Measurements from ENCODE around the gene KIAA1217.

Gene KIAA1217

GRCh38 chr10:24352399-24352798, 143.5 kb downstream of the KIAA1217 start:
- no peak for DNase-seq (ENCODE audit: insufficient read length, low spot score)
- no peak for FAIRE-seq
- TF ChIP-seq, protein P1, sequence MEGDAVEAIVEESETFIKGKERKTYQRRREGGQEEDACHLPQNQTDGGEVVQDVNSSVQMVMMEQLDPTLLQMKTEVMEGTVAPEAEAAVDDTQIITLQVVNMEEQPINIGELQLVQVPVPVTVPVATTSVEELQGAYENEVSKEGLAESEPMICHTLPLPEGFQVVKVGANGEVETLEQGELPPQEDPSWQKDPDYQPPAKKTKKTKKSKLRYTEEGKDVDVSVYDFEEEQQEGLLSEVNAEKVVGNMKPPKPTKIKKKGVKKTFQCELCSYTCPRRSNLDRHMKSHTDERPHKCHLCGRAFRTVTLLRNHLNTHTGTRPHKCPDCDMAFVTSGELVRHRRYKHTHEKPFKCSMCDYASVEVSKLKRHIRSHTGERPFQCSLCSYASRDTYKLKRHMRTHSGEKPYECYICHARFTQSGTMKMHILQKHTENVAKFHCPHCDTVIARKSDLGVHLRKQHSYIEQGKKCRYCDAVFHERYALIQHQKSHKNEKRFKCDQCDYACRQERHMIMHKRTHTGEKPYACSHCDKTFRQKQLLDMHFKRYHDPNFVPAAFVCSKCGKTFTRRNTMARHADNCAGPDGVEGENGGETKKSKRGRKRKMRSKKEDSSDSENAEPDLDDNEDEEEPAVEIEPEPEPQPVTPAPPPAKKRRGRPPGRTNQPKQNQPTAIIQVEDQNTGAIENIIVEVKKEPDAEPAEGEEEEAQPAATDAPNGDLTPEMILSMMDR (IDR thresholded peaks at IDR 0.05; ENCODE audit: insufficient read depth, missing control alignments), result no peak

GRCh38 chr10:24353319-24353718, 144.4 kb downstream of the KIAA1217 start:
- TF ChIP-seq, protein P1 (IDR thresholded peaks at IDR 0.05; ENCODE audit: insufficient read depth, missing control alignments), result no peak

DNA sequence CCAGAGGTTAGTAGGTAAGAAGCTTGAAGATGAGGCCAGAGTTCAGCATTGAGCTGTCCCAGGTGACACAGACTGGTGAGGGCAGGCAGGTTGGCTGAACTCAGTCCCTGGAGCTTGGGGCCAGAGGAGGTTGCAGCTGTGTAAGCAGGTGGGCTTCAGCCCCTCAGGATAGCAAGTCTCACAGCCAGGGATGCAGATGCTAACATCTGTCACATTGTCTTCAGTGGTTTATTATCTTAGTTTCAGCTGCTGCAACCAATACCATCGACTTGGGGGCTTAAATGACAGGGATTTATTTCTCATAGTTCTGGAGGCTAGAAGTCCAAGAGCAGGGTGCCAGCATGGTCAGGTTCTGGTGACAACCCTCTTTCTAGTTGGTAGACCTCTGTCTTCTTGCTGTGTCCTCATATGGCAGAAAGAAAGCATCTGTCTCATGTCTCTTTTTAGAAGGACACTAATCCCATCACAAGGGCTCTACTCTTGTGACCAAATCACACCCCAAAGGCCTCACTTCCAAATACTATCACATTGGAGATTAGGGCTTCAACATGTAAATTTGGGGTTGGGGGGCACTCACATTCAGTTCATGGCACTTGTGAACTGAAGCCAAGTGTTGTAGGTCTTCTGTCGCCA, 146.2 kb downstream of the KIAA1217 start:
- TF ChIP-seq, protein P1 (IDR thresholded peaks at IDR 0.05; ENCODE audit: insufficient read depth, missing control alignments), result no peak
- FAIRE-seq, result no peak
- DNase-seq (ENCODE audit: insufficient read length, low spot score), result no peak

More at GRCh38 chr10:24353319-24353718, 144.4 kb downstream of the KIAA1217 start:
- FAIRE-seq, result no peak
- DNase-seq (ENCODE audit: insufficient read length, low spot score), result no peak

DNA sequence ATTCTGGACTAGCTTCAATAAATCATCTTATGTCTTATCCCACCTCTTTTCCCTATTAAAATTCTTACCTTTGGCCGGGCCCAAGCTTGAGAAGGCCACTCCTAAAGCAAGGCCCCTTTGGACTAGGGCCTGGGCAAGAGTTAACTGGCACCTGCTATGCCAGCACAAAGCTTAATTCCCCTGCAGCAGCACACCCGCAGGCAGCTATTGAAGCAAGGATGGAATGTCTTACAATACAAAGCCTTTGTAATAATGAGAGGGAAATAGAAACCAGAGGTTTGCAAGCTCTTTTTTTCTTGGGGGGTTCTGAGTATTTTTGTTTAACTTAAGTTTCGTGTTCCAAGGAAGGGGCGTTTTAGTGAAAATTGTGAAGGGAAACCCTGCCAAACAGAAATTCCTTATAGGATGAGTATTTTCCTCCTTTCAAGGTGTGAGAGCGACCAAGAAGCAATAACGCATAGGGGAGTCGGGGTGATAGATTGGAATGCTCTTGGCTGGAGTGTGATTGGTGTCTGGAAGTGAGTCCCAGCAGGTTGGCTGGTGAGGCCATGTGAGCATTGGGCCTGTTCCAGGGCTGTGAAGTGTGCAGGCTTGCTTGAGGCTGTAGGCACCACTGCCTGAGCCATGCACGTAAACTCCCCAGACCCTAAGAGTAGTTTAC, 148.5 kb downstream of the KIAA1217 start:
- DNase-seq (ENCODE audit: insufficient read length, low spot score) (no peak), FAIRE-seq (no peak)
- TF ChIP-seq, protein P1 (IDR thresholded peaks at IDR 0.05; ENCODE audit: insufficient read depth, missing control alignments), result no peak

GRCh38 chr10:24358022-24358421, 149.1 kb downstream of the KIAA1217 start:
- no peak for FAIRE-seq
- TF ChIP-seq, protein P1 (IDR thresholded peaks at IDR 0.05; ENCODE audit: insufficient read depth, missing control alignments), result no peak
- no peak for DNase-seq (ENCODE audit: insufficient read length, low spot score)

DNA sequence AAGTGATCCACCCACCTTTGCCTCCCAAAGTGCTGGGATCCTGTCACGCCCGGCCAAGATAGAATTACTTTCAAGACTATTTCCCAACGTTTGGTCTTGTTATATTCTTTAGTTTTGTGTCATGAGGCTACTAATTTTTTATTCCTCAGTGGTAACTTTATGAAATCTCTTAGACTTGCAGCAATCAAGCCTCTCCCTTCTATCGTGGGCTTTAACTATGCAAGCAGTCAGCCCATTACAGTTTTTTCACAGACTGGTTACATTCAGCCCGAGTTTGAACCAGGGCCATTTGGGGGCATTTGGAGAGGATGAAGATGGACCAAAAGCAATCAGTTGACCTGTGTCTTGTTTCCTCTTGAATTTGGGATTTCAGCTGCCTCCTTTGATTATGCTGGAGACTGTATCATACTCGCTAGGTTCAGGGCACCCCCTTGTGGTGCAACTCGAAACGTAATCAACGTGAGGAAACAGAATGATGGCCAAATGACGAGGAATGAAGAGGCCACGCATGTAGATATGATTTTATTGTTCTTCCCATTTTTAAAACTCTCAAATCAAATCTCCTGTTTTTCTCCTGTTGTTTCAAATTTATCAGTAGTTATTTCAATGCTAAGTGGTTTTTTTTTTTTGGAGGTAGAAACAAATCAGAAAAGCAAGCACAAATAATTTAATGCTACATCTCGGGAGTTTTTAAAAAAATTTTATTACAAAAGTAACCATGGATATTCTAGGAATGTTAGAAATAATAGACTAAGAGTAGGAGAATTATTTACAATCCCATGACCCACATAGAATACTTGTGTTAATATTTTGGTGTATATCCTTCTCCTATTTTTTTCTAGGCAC, 151.6 kb downstream of the KIAA1217 start:
- FAIRE-seq (no peak), DNase-seq (ENCODE audit: insufficient read length, low spot score) (no peak)

More for the DNA sequence above, 151.6 kb downstream of the KIAA1217 start:
- TF ChIP-seq, protein P1 (IDR thresholded peaks at IDR 0.05; ENCODE audit: insufficient read depth, missing control alignments), result peak; percentile 95
